Endothelial cell of hepatic sinusoid (primary cell): ENCODE measurements around the gene TENM3.

Experiments used
- in situ Hi-C: cut with HindIII; loops from 2 replicates; pipeline ENCODE4 v1.10.0; 2017; ENCODE audit warnings: low sequenced_read_pairs

TENM3 gene

DNA sequence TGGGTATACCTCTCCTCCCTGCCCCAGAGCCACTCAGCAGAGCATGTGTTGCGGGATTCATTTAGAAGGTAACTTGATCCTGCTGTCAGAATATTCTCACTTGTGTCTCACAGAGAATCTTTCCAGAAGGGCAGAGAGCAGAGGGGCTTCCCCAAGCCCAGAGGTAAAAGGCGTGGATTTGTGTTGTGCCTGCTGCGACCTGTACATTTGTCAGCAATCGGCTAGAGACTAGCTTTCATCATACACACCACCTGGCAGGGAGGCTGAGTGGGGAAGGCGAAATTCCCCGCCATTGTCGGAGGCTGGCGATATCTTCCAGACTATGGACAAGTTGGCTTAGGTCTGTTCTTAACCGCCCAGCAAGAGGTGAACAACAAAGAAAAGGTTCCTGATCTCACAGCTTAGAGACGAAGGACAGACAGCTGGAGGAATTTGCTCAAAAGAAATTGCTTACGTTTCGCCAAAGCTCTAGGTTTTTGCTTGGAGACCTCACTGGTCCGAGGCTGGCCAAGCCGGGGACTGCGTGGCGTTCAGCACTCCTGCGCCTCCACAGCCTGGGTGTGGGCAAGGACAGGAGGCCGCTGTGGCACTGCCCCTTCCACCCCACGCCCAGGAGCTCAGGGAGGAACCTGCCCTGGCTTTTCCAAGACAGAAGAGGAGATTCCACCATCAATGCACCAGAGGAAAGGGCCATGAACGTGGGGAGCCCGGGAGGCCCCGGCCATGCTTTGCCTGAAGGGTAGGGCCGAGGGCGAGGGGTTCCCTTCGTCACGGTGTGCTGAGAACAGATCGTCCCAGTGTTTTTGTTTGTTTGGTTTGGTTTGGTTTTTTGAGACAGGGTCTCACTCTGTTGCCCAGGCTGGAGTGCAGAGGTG is 604.6 kb downstream of the TENM3 start:
- in situ Hi-C loops: no loop called here

DNA sequence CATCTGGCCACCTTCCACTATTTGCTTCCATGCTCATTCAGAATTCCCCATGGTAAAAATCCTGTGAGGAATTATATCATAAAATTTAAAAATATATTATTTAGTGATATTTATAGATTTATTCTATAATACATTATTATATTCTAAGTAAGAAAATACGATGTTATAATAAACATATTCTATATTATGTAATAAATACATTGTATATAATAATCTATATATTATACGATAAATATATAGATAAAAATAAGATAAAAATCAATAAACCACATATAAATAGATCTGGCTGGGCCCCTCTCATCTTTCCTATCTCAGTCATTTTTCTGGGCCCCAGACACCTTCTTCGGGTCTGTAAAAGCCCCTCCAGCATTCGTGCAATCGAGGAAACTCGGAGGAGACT is 605.5 kb downstream of the TENM3 start:
- in situ Hi-C loops: no loop called here
